MCF 10A (cell line): ENCODE results near the gene LSMEM2. TPM values are rescaled to one million over a fixed set of nuclear protein-coding genes. Genes with fewer than 3 reads are reported as not detected.

Source experiments
- BruUV-seq: library from RNA; stranded (reverse); fragments of 400-500 nt; replicated peaks from 2 replicates; lab custom pipeline; 2021; lab: Mats Ljungman, UMichigan
- CTCF ChIA-PET: fragments of 300-600 bp; sonication (Branson Sonifier 250); formaldehyde crosslinking; extraction: SDS; loops from one replicate; lab custom pipeline; 2021; ENCODE audit warnings: antibody characterized with exemption, inconsistent platforms; lab: Yijun Ruan, JAX
- POLR2A ChIA-PET: fragments of 300-600, 350-650 bp; sonication (Branson Sonifier 250); formaldehyde crosslinking; extraction: SDS; loops from one replicate; lab custom pipeline; 2020; ENCODE audit warnings: antibody characterized with exemption, inconsistent platforms; lab: Yijun Ruan, JAX
- DNase-seq: peaks from one replicate; pipeline ENCODE4 v3.0.0-alpha.2; 2018; ENCODE audit not compliant: unreplicated experiment
- H3K27ac Mint-ChIP-seq: one replicate; pipeline ENCODE4 v1.8.0; 2022; ENCODE audit warnings: mild to moderate bottlenecking, low read depth, mixed read lengths; ENCODE audit not compliant: unreplicated experiment
- H3K27me3 Mint-ChIP-seq: one replicate; pipeline ENCODE4 v1.8.0; 2022; ENCODE audit warnings: mixed read lengths; ENCODE audit not compliant: insufficient read depth, unreplicated experiment
- H3K36me3 Mint-ChIP-seq: one replicate; pipeline ENCODE4 v1.8.0; 2022; ENCODE audit warnings: mild to moderate bottlenecking, moderate library complexity, mixed read lengths; ENCODE audit not compliant: insufficient read depth, unreplicated experiment
- H3K4me1 Mint-ChIP-seq: one replicate; pipeline ENCODE4 v1.8.0; 2022; ENCODE audit warnings: mixed read lengths; ENCODE audit not compliant: insufficient read depth, unreplicated experiment
- H3K4me3 Mint-ChIP-seq: one replicate; pipeline ENCODE4 v1.8.0; 2022; ENCODE audit warnings: mild to moderate bottlenecking, moderate library complexity, mixed read lengths; ENCODE audit not compliant: unreplicated experiment
- H3K9me3 Mint-ChIP-seq: one replicate; pipeline ENCODE4 v1.8.0; 2022; ENCODE audit warnings: mixed read lengths; ENCODE audit not compliant: unreplicated experiment
- intact Hi-C: fragments of 100-400 bp; cut with micrococcal nuclease; formaldehyde crosslinking; loops from 2 replicates; pipeline ENCODE4 v1.14.1; 2022
- total RNA-seq: library from RNA; stranded (reverse); gene quantifications from 2 replicates; pipeline ENCODE4 v1.2.3, GENCODE V29; 2022
- TF ChIP-seq, protein P1 (sequence below): fragments of 200-600 bp; IDR thresholded peaks from one replicate; pipeline ENCODE4 v1.8.0; 2022; ENCODE audit warnings: antibody characterized with exemption, mild to moderate bottlenecking; ENCODE audit not compliant: unreplicated experiment

LSMEM2 gene
- total RNA-seq, 1 experiment from 2014 or later, result not detected

DNA sequence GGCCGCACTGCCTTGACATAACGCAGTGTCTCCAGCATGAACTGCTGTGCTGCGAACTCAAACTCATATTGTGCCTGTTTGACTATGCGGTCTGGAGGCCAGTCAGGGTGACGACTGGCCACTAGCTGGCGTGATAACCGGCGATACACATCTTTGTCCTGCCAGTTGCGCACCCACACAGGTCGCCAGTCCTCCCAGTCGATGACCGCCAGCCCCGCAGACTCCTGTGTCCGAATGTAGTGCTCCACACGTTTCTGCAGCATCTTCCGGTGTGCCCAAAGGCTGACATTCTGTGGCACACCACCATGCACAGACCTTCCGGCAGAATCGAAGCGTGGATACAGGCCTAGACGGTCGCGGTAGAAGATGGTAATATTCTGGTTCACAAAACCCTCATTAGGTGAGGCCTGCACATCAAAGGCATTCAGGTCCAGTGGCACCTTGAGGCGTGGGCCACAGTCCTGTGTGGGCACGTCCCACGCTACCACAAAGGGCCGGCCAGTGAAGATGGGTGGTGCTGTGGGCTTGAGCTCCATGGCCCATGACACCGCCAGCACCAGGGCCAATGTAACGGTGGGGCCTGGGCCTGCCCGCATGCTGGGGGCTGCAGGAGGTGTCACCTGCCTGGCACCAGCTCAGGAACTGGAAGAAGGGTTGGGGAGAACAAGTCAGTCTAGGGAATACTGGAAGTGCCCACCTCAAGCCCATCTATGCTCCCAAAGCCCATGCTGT, 41.2 kb downstream of the LSMEM2 start:
- ChIA-PET CTCF (interaction anchor here (0.7 to 1.3 kb wide), 3 partner anchors 11 to 21 kb away, joined by 3 to 4 read pairs (median 3); partner anchors contain the start of genes HYAL3 and NAA80), POLR2A (interaction anchor here (0.6 to 5.0 kb wide), 8 partner anchors 9 to 164 kb away, joined by 3 to 25 read pairs (median 4); partner anchors contain the start of genes HYAL3, IFRD2 and NAA80)
- TF ChIP-seq, protein P1, sequence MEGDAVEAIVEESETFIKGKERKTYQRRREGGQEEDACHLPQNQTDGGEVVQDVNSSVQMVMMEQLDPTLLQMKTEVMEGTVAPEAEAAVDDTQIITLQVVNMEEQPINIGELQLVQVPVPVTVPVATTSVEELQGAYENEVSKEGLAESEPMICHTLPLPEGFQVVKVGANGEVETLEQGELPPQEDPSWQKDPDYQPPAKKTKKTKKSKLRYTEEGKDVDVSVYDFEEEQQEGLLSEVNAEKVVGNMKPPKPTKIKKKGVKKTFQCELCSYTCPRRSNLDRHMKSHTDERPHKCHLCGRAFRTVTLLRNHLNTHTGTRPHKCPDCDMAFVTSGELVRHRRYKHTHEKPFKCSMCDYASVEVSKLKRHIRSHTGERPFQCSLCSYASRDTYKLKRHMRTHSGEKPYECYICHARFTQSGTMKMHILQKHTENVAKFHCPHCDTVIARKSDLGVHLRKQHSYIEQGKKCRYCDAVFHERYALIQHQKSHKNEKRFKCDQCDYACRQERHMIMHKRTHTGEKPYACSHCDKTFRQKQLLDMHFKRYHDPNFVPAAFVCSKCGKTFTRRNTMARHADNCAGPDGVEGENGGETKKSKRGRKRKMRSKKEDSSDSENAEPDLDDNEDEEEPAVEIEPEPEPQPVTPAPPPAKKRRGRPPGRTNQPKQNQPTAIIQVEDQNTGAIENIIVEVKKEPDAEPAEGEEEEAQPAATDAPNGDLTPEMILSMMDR, result no peak
- no peak for DNase-seq
- H3K4me1 Mint-ChIP-seq, result peaks cover 22% of the 10 kb centered on the region
- H3K27ac Mint-ChIP-seq, result peak overlapping the region; percentile 98
- H3K9me3 Mint-ChIP-seq, result no peaks in the 10 kb centered on the region
- BruUV-seq, result TSS peak; percentile 23
- peaks cover 6% of the 10 kb centered on the region for H3K36me3 Mint-ChIP-seq
- H3K27me3 Mint-ChIP-seq, result no peaks in the 10 kb centered on the region
- peak overlapping the region; percentile 80 for H3K4me3 Mint-ChIP-seq
- intact Hi-C loops, result no loop called here

DNA sequence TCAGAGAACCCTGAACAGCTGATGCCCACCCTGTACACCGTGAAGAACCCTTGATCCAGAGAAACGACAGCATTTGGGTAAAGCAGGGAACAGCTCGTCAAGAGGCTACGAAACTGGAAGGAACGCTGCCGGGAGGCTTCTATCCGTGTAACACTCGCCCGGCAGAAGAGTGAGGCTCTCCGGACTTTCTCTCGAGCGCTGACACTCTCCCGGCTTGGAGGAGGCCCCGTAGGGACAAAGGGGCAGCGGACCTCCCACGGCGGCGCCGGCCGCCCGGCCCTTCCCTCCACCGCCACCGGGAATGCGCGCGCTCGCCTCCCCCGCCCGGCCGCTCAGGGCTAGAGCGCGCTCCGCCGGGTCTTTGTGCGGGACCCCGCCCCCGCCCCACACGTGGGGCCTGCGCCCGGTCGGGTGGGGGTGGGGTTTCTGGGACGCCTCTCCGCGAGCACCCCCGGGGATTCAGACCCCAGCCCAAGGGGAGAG, 42.0 kb downstream of the LSMEM2 start:
- DNase-seq, result peak; percentile 68
- no TSS peak for BruUV-seq
- intact Hi-C loops, result loop anchor here (1.0 kb wide), 1 partner anchor 22 kb away; the partner anchor contains the start of genes HYAL3 and NAA80

DNA sequence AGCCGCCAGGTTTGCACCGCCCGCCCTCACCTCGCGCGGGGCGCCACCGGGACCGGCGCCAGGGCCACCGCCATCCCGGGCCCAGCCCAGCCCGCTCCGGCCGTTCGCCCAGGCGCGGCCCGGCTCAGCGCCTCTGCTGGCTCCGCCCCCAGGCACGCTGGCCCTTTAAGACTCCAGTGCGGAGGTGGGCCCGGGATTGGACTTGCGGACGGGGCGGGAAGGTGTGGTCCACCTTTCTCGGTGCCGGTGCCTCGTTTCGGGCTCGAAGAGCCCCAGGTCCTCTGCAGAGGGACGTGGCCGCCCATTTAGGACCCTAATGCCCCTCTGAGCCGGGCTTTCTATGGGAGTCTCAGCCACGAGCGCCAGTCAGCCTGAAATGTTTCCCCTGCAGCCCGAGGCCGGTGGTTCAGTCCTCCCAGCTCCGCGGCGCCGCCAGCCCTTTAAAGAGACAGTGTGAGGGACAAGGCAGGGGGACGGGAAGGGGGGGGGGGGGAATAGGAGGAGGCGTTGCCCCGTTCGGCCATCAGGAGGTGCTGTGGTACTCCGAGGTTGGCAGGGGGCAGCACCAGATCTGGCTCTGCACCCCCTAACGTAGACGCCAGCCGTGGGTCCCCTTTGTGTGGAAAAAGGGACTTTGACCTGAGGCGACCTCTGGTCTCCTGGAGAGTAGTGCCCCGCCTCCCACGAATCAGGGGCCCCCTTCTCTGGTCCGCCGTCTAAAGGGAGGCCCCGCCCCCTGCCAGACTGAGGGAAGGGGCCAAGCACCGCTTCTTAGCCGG, 42.6 kb downstream of the LSMEM2 start:
- Mint-ChIP-seq H3K27me3 (no peaks in the 10 kb centered on the region), H3K4me1 (peaks cover 17% of the 10 kb centered on the region), H3K27ac (peak overlapping the region; percentile 98), H3K4me3 (peak overlapping the region; percentile 80), H3K36me3 (peaks cover under 1% of the 10 kb centered on the region), H3K9me3 (no peaks in the 10 kb centered on the region)
- POLR2A ChIA-PET, result interaction anchor here (0.6 to 5.0 kb wide), 6 partner anchors 15 to 1671 kb away, joined by 3 to 25 read pairs (median 8); partner anchors contain the start of genes HYAL3, IFRD2 and NAA80
- DNase-seq, result peak; percentile 89
- intact Hi-C loops, result loop anchor here (1.0 kb wide), 1 partner anchor 22 kb away; the partner anchor contains the start of genes HYAL3 and NAA80
- TF ChIP-seq, protein P1, result peak; percentile 38
- BruUV-seq, result no TSS peak
- CTCF ChIA-PET, result interaction anchor here (0.6 to 3.9 kb wide), 7 partner anchors 19 to 1179 kb away, joined by 3 to 38 read pairs (median 3); partner anchors contain the start of genes HYAL3, IFRD2 and NAA80

More for the DNA sequence above, 42.0 kb downstream of the LSMEM2 start:
- TF ChIP-seq, protein P1, result no peak
- ChIA-PET CTCF (interaction anchor here (0.6 to 1.3 kb wide), 5 partner anchors 14 to 1179 kb away, joined by 3 to 4 read pairs (median 3); no protein-coding TSS in a partner anchor), POLR2A (interaction anchor here (0.6 to 5.0 kb wide), 6 partner anchors 11 to 29 kb away, joined by 3 to 25 read pairs (median 8); partner anchors contain the start of genes HYAL3, IFRD2 and NAA80)
- peaks cover 6% of the 10 kb centered on the region for H3K36me3 Mint-ChIP-seq
- no peaks in the 10 kb centered on the region for H3K9me3 Mint-ChIP-seq
- peaks cover 22% of the 10 kb centered on the region for H3K4me1 Mint-ChIP-seq
- peak overlapping the region; percentile 98 for H3K27ac Mint-ChIP-seq
- H3K27me3 Mint-ChIP-seq, result no peaks in the 10 kb centered on the region
- H3K4me3 Mint-ChIP-seq, result peak overlapping the region; percentile 80
